ENCODE measurements around the gene HSPB2. TPM values are rescaled to one million over a fixed set of nuclear protein-coding genes. Genes with fewer than 3 reads are reported as not detected.
"Not testable (repeated sequence)": the region's sequence is repeated elsewhere in the genome, so short reads cannot be mapped to it uniquely, and the experiment has no call there.

The HSPB2 gene
- total RNA-seq, 4 donors from 2014 or later: 0.21 to 5.0 (median 1.7) TPM

- Histone ChIP-seq H3K4me3 (no peak overlapping the region), H3K36me3 (no peaks in the 10 kb centered on the region), H3K27ac (peak overlapping the region; percentile 82 to 93 (median 90)), H3K9me3 (no peaks in the 10 kb centered on the region), H3K27me3 (no peaks in the 10 kb centered on the region), H3K4me1 (peaks cover 0 to 60% (median 36%) of the 10 kb centered on the region in 4 donors)
- TF ChIP-seq POLR2A (IDR thresholded peaks at IDR 0.05): no peak
- TF ChIP-seq EP300 (IDR thresholded peaks at IDR 0.05): no peak
- TF ChIP-seq, protein P1, sequence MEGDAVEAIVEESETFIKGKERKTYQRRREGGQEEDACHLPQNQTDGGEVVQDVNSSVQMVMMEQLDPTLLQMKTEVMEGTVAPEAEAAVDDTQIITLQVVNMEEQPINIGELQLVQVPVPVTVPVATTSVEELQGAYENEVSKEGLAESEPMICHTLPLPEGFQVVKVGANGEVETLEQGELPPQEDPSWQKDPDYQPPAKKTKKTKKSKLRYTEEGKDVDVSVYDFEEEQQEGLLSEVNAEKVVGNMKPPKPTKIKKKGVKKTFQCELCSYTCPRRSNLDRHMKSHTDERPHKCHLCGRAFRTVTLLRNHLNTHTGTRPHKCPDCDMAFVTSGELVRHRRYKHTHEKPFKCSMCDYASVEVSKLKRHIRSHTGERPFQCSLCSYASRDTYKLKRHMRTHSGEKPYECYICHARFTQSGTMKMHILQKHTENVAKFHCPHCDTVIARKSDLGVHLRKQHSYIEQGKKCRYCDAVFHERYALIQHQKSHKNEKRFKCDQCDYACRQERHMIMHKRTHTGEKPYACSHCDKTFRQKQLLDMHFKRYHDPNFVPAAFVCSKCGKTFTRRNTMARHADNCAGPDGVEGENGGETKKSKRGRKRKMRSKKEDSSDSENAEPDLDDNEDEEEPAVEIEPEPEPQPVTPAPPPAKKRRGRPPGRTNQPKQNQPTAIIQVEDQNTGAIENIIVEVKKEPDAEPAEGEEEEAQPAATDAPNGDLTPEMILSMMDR (IDR thresholded peaks at IDR 0.05): no peak
- no peak for DNase-seq (ENCODE audit: low spot score in 2 of 2)
- WGBS, 2 donors: 87 to 94% methylated on average over 16 of the region's 16 CpGs
Measured at GRCh38 chr11:111925953-111926352, 13.4 kb downstream of the HSPB2 start.

- no peaks in the 10 kb centered on the region for H3K27me3 ChIP-seq
- H3K4me3 ChIP-seq: peak overlapping the region; percentile 23 to 47 (median 36)
- H3K36me3 ChIP-seq: no peaks in the 10 kb centered on the region
- peaks cover 0 to 57% (median 36%) of the 10 kb centered on the region in 4 donors for H3K4me1 ChIP-seq
- 1% methylated on average over 34 to 47 of the region's 47 CpGs for WGBS, 2 donors
- peak; percentile 94 to 96 for DNase-seq (ENCODE audit: low spot score in 2 of 2)
- TF ChIP-seq POLR2A (IDR thresholded peaks at IDR 0.05) (peak; percentile 80 to 89), EP300 (IDR thresholded peaks at IDR 0.05) (peak; percentile 21 to 95)
- TF ChIP-seq, protein P1 (IDR thresholded peaks at IDR 0.05): peak in 1 of 5 experiments; percentile 31
- H3K9me3 ChIP-seq: no peaks in the 10 kb centered on the region
- H3K27ac ChIP-seq: peak overlapping the region; percentile 85 to 93 (median 90)
Measured at GRCh38 chr11:111926505-111927391, 14.2 kb downstream of the HSPB2 start.

DNA sequence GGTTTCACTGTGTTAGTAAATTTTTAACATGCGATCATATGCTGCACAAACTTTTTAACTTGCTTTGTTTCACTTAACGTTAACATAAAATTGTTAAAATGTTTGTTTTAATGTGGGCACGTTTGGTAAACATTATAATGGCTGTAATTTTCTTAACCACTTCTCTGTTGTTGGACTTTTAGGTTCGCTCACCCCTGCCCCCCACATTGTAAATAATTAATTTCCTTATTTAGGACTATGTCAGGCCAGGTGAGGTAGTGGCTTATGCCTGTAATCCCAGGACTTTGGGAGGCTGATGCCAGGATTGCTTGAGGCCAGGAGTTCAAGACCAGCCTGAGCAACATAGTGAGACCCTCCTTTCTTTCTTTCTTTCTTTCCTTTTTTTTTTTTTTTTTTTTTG, 17.9 kb downstream of the HSPB2 start:
- H3K27ac ChIP-seq: no peak overlapping the region
- H3K4me1 ChIP-seq: peaks cover 0 to 45% (median 23%) of the 10 kb centered on the region in 4 donors
- H3K9me3 ChIP-seq: no peaks in the 10 kb centered on the region
- no peaks in the 10 kb centered on the region for H3K36me3 ChIP-seq
- no peak overlapping the region for H3K4me3 ChIP-seq
- TF ChIP-seq, protein P1 (IDR thresholded peaks at IDR 0.05): no peak
- TF ChIP-seq POLR2A (IDR thresholded peaks at IDR 0.05) (no peak), EP300 (IDR thresholded peaks at IDR 0.05) (no peak)
- no peaks in the 10 kb centered on the region for H3K27me3 ChIP-seq
- no peak for DNase-seq (ENCODE audit: low spot score in 2 of 2)
- 77 to 80% methylated on average over 4 of the region's 4 CpGs for WGBS, 2 donors

DNA sequence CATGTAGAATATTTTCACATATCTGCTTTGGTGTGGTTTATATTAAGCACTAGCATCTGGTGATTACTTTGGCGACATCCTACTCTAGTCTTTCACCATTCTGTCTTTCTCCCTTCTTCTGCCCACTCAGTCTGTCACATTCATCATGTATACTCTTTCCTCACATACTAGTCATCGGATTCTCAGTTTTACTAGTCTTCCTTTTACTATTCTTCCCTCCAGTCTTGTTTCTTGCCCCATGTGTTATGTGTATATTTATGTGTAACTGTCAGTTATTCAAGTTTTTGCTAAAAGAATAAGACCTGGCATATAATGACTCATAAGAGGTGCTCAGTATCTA, 20.0 kb downstream of the HSPB2 start:
- no peaks in the 10 kb centered on the region for H3K36me3 ChIP-seq
- TF ChIP-seq EP300 (IDR thresholded peaks at IDR 0.05): no peak
- no peak for TF ChIP-seq POLR2A (IDR thresholded peaks at IDR 0.05)
- TF ChIP-seq, protein P1 (IDR thresholded peaks at IDR 0.05): no peak
- WGBS, 2 donors: 77 to 80% methylated on average over 2 of the region's 2 CpGs
- no peaks in the 10 kb centered on the region for H3K9me3 ChIP-seq
- no peak overlapping the region for H3K4me3 ChIP-seq
- no peak for DNase-seq (ENCODE audit: low spot score in 2 of 2)
- peak overlapping the region in 1 of 4 donors; percentile 62 for H3K27ac ChIP-seq
- peaks cover 0 to 44% (median 23%) of the 10 kb centered on the region in 4 donors for H3K4me1 ChIP-seq
- no peaks in the 10 kb centered on the region for H3K27me3 ChIP-seq

DNA sequence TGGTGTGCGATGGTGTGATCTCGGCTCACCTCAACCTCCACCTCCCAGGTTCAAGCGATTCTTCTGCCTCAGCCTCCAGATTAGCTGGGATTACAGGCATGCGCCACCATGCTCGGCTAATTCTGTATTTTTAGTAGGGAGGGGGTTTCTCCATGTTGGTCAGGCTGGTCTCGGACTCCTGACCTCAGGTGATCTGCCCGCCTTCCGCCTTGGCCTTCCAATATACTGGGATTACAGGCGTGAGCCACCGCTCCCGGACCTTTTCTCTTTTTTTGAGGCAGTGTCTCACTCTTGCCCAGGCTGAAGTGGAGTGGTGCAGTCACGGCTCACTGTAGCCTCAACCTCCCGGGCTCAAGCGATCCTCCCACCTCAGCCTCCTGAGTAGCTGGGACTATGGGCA, 20.6 kb downstream of the HSPB2 start:
- not testable (repeated sequence) for DNase-seq (ENCODE audit: low spot score in 2 of 2); H3K36me3 ChIP-seq; H3K27me3 ChIP-seq; H3K9me3 ChIP-seq; H3K4me3 ChIP-seq
- peaks cover 0 to 49% (median 25%) of the 10 kb centered on the region in 4 donors for H3K4me1 ChIP-seq
- peak overlapping the region in 1 of 4 donors; percentile 41 for H3K27ac ChIP-seq
- WGBS, 2 donors: 95 to 97% methylated on average over 14 of the region's 14 CpGs

Measured in tibial nerve (tissue), 4 donors.